GM21576 (cell line): ENCODE results near the gene MRPS18A.
A peak's percentile ranks its signal among the peaks of the same experiment; 100 is the strongest.
"Not testable (repeated sequence)": the region's sequence is repeated elsewhere in the genome, so short reads cannot be mapped to it uniquely, and the experiment has no call there.

Source experiments
- ATAC-seq: cut with Tn5 transposase; IDR thresholded peaks from one replicate; pipeline ENCODE4 v1.9.1; 2021; ENCODE audit warnings: mild to moderate bottlenecking, moderate library complexity; ENCODE audit not compliant: unreplicated experiment

Gene MRPS18A

DNA sequence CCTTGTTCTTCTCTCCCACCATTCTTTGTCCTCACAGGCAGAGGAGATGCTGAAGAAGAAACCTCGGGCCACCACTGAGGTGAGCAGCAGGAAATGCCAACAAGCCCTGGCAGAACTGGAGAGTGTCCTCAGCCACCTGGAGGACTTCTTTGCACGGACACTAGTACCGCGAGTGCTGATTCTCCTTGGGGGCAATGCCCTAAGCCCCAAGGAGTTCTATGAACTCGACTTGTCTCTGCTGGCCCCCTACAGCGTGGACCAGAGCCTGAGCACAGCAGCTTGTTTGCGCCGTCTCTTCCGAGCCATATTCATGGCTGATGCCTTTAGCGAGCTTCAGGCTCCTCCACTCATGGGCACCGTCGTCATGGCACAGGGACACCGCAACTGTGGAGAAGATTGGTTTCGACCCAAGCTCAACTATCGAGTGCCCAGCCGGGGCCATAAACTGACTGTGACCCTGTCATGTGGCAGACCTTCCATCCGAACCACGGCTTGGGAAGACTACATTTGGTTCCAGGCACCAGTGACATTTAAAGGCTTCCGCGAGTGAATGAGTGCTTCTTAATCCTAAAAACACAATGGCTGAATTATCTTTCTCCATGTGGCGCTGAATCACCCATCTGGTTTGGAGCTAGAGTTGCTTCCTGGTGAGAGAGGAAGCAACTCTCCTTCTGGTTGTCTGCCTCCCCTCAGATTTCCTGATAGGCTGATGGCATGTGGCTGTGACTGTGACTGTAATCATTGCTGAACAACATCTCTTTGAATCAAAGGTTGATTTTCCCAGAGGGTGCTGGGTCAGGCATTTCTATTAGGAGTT lies 47.4 kb downstream of the MRPS18A start:
- ATAC-seq: no peak

DNA sequence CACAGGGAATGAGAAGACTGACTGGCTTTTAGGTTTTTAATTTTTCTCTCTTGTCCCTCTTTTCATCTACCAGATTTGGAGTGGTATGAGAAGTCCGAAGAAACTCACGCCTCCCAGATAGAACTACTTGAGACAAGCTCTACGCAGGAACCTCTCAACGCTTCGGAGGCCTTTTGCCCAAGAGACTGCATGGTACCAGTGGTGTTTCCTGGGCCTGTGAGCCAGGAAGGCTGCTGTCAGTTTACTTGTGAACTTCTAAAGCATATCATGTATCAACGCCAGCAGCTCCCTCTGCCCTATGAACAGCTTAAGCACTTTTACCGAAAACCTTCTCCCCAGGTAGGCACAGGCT lies 51.3 kb downstream of the MRPS18A start:
- ATAC-seq: no peak

DNA sequence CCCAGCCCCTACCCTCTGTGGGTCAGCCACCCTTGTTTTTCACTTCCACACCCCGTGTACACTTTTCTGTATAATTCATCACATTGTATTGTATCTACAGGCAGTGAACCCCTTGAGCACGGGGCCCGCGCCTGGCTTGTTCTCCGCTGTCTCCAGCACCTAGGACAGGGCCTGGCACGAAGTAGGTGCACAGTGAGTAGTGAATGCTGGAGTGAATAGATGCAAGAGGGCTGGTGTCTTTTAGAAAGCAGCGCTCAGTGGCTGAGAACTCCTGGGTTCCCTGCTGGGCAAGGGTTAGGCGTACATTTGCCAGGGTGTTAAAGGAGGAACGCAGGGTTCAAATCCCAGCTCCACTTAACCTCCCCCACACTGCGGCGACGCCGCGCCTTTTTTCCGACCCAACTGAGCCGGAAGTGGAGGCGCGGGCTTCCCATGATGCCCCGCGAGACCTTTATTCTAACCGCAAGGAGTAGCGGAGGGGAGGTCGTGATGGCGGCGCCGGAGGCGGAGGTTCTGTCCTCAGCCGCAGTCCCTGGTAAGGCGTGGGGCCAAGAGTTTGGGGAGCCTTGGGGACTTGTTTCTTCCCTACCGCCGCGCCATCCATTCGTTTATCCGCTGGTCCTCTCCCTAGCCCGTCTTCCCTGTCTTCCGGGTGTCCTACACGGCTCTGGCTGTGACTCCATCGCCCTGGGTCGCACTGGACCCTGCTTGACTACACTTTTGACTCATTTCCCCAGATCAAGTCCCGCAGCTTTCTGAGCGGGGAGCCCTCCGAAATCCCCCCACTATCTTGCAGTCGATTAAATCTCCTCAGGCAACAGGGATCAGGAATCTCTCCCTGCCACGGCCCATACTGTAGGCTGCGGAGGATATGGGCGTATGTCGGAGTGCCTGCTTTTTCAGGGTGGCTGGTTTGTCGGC lies 51.9 kb downstream of the MRPS18A start, which contains the start of gene MAD2L1BP:
Gene MAD2L1BP (plus strand): TSS at position 454 of the 921 bp plus-strand sequence. CDS start 36 bp downstream, at position 490.
- ATAC-seq: peak; percentile 73

DNA sequence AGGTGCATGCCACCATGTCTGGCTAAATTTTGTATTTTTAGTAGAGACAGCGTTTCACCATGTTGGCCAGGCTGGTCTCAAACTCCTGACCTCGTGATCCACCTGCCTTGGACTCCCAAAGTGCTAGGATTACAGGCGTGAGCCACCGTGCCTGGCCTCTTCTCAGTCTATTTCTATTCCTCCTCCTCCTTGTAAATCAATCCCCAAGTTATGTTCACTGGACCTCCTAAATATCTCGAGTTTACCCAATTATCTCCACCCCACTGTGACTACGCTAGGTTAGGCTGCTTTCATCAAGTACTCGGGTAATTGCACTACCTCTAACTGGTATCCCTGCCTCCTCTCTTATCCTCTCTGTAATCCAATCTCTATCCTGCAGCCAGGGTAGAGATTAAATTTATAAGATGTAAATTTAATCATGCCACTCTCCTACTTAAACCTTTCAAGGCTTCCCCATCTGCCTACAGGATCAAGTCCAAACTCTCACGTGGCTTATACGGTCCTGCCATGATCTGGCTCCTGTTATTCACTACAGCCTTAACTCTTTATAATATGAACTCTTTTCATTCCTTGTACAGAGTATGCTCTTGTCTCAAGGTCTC lies 52.8 kb downstream of the MRPS18A start:
- ATAC-seq: no peak

DNA sequence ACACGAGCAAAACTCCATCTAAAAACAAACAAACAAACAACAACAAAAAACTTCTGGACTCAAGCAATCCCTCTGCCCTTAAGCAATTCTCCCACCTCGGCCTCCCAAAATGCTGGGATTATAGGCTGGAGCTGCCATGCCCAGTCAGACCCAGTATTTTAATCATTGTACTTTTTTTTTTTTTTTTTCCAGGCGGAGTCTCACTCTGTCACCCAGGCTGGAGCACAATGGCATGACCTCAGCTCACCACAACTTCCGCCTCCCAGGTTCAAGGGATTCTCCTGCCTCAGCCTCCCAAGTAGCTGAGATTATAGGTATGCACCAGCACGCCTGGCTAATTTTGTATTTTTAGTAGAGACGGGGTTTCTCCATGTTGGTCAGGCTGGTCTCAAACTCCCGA lies 54.6 kb downstream of the MRPS18A start:
- ATAC-seq: not testable (repeated sequence)

DNA sequence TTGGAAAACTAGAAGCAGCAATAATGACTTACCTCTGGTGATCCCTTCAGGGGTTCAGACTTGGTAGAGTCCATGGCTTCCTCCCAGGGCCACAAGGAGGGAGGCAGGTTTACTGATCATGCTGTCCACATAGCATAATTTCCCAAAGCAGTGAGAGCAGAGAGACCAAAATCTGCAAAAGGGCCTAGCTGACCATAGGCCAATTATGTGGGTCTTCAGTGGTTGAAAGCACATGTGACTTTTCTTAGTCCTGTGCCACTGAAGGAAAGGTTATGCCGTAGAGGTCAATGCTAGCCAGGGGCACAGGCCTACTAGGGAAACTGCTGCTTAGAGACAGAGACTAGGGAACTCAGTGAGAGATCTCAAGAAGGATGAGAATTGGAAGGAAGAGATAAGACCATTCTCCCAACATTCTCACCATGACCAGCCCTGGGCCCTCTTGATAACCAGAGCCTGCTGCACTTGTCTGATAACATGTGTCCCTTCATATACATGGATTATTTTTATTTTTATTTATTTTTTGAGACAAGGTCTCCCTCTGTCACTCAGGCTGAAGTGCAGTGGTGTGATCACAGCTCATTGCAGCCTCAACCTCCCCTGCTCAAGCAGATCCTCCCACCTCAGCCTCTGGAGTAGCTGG lies 56.5 kb downstream of the MRPS18A start:
- ATAC-seq: no peak

DNA sequence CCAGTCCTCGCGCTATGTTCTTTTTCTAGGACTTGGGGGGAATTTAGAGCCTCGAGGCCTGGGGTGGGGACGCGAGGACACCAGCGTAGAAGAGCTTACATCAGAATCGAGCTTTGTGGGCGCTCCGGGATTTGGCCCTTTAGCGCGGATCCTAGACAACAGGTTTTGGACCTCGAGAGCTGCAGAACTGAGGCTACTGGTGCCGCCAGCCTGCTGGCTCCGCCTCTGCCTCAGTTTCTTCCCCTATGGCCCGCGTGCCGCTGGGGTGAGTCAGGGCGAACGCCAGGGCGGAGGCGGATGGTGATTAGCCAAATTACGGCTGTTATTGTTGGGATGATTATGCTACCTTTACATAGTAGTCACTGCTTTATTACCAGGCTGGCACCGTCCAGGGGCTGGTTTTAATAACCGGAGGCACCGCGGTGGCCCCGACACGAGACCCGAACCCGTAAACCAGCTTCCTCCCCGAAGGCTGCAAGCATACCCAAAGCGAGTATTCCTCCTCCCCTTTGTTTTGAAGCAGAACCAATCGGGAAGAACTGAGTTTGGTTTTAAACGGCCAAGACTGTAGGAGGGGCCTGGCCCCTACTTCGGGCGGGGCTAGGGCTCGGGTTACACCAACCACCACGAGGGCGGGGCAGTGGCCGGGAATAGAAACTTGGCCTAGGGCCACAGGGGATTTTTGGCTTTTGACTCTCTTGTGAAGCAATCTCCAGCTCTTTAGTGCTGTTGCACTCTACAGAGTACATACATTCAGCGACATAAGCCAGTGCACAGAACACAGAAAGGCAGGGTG lies 57.9 kb downstream of the MRPS18A start:
- ATAC-seq: peak; percentile 61

DNA sequence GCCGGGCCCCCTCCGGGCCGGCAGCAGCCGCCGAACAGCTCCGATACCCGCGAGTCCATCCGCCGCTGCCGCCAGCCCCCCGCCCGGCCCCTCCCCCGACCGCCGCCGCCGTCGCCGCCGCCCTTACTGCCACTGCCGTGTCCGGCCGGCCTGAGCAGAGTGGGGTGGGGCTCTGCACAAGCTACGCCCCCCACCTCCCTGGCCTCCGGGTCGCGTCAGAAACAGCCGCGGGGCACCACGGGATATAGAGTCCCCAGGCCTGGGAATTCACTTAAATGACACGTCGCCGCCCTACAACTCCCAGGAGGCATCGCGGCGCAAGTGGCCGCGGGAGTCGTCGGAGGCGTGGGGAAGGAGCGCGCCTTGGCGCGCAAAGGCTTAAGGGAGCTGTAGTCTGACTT lies 58.5 kb downstream of the MRPS18A start, which contains the start of gene GTPBP2:
Gene GTPBP2 (minus strand): TSS at position 161 of the 401 bp plus-strand sequence. CDS start 102 bp downstream, at position 59.
- ATAC-seq: peak; percentile 78

DNA sequence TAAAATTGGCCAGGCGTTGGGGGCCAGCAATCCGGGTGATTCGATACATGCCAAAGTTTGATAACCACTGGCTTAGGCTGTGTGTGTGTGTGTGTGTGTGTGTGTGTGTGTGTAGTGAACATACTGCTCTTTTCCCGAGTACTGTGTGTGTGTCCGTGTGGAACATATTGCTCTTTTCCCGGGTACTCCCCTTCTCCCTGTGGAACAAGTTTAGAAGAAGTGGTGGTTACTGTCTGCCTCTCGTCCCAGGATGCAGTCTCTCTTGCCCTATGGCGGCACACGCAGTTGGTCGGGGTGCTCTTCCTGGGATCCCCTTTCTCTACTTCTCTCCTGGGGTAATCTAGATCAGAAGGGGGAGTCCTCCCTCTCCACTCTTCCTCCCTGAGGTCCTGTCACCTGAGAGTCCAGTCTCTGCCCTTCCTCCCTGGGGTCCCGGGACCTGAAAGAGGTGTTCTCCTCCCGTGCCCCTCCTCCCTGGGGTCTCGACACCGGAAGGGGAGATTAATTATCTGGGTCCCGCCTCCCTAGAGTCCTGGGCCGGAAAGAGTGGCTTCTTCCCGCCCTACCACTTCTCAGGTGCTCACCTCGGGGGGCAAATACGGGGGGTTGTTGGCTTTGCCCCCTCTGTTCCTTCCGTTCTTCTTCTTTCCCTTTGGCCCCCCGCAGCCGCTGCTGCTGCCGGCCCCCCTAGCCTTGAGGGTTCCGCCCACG lies 59.0 kb downstream of the MRPS18A start:
- no peak for ATAC-seq

DNA sequence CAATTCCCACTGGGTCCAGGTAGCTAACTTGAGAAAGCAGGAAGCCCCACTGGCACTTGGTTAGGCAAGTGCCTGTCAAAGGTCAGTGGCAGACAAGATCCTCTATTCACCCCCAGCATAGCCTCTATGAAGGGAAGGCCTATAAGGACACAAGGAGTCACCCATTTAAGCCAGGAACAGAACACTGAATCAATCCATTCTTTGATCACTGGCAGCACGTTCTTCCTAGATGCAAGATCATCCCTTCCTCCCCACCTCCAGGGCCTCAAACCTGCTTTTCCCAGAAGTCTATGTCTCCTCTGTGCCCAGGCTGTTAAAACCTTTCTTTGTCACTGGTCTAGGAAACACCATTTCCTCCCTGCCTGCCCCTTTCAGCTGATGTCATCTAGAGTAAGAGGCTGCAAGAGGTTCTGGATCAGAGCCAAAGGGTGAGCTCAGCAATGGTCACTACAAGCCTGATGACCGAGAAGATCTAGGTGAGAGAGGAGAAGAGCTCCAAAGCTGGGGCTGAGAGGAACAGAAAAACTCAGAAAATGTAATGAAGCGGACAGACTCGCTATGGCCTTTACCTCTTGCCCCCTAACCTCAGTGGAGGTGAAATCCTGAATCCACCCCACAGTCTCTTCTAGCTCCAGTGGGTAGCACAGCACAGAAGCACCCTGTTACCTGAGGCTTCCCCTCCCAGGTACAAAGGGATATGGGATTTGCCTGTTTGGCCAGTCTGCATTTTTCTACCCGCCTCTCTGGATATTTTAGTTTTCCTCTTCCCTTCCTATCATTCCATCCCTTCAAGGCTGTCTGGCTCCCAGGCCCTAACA lies 60.4 kb downstream of the MRPS18A start:
- no peak for ATAC-seq

DNA sequence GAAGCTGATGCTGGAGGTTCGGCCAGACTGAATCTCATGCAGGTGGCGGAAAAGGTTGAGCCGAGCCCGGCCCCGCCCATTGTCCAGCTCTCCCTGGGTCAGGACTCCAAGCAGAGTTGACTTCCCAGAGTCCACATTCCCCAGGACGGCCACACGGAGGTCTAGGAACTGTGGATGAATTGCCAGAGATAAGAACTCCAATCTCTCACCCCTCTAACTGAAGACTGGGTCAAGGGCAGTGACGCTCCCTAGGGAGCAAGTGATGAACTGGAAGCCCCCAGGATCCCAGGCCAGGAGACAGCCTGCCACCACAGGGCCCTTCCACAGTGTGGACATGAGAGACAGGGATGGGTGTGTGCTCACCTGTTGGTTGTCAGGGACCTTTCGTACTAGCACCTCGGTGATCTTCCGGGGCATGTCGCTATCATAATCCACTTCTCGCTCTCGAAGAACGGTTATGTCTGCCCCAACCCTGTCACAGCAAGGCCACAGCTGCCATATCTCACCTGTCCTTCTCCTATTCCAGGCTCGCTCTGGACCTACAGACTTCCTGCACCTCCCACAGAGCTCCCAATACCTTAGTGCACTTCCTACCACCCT lies 62.1 kb downstream of the MRPS18A start:
- ATAC-seq: no peak

DNA sequence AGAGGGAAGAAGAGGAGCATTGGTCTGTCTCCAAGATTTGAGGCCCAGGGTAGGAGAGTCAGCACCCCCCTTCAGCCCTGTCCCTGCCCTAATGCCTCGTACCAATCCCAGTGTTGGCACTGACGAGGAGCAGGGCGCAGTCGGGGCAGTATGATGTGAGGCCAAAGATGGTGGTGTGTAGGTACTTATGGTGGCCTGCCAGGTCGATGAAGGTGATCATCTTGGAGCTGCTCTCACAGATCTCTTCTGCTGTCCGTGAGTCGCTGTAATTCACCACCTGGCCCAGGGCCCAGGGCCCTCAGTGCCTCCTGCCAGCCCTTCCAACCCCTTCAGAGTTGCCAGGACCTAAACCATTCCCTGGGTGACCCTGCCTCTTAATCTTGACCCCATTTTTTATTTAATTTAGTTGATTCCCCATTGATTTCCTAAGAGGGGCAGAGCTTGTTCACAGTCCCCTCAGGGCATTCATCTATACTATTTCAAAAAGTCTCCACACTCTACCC lies 62.8 kb downstream of the MRPS18A start:
- no peak for ATAC-seq

DNA sequence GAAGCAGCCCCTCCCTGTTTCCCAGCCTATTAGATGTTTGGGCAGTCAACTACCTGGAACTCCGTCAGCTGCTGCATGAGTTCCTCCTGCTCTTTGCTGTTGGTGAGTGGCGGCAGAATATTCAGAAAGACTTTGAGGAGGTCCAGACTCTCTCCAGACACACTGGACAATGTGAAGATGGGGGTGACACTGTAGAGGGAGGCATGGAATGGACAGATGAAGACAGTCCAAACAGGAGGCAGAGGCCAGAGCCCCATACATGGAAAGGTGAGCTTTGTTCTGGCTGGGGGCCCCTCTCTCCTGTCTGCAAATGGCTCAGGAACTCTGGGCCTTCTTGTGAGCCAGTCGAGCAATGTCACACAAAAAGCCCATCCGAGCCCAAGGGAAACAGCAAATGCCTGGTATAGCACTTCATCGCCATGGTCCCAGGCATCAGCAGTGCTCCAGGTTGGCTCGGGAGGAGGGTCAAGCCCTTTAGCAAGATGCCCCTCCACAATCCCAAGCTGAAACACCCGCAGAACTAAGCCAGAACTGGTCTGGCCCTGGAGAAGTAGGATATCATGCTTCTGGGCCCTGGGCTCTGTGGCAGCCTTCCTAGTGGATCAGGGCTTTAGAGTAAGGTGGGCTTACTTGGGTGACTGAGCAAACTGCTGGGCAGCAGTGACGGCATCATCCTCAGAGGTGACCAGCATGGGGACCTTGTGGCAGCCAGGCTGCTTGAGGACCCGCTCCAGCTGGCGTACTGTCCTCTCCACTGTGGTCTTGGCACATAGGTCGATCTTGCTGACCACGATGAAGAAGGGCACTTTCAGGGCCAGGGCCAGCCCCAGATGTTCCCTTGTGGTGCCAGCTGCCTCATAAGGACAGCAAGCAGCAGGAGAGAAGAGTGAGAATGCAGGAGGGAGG lies 63.5 kb downstream of the MRPS18A start:
- no peak for ATAC-seq

DNA sequence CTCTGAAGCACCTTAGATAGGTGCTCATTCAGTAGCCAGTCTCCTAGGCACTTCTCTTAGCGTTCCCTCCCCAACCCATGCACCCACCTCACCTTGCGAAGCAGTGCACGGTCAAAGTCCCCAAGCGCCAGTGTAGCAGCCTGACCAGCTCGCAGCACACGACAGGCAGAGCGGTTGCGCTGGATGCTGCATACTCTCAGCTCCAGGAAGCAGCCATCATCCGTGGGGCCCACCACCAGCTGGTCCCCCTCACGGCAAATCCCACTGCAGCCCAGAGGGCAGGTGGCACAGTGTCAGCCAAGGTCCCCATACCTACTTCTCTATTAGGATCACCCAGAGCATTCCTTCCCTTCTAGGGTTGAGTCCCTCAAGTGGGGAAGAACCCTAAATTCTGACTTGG lies 65.0 kb downstream of the MRPS18A start:
- ATAC-seq: no peak

DNA sequence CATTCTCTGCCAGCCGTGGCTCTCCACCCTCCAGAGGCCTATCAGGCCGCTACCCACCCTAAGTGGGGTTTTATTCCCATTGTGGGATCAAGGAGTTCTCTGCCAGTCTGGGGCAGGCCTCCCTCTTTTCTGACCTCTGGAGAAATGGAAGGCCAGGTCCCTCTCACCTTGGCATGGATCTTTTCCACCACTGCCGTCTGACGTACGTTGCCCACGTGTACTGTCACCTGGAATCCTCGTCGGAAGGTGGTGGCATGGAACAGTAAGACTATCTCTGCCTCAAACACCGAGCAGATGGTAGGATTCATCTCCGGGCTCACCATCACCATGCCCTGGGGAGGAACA lies 65.8 kb downstream of the MRPS18A start:
- no peak for ATAC-seq
